ENCODE measurements around the gene TNIP1.

DNA sequence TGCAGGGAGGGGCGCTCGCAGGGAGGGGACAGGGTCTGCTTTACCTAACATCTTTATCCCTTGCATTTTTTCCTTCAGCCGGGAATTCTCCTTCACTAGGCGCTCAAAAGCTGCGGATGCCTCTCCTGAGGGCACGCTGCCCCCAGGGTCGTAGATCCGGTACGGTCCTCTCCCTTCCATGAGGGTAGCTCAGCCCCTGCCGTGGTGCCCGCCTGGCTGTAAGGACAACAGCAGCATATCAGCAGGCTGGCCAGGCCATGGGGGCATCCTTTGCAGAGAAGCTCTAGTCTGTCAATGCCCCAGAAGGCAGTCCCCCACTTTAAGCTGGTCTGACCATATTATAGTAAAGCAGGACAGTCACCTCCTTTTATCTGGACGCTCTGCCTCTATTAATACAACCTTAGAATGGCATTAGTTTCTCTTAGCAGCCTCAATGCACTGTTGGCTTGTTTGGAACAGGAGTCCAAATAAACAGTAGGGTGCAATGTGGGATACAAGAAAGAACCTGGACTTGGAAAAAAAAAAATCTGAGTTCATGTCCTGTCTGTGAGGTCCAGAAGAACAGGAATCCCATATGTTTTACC is 15.8 kb downstream of the TNIP1 start:
- TF ChIP-seq, protein P1, sequence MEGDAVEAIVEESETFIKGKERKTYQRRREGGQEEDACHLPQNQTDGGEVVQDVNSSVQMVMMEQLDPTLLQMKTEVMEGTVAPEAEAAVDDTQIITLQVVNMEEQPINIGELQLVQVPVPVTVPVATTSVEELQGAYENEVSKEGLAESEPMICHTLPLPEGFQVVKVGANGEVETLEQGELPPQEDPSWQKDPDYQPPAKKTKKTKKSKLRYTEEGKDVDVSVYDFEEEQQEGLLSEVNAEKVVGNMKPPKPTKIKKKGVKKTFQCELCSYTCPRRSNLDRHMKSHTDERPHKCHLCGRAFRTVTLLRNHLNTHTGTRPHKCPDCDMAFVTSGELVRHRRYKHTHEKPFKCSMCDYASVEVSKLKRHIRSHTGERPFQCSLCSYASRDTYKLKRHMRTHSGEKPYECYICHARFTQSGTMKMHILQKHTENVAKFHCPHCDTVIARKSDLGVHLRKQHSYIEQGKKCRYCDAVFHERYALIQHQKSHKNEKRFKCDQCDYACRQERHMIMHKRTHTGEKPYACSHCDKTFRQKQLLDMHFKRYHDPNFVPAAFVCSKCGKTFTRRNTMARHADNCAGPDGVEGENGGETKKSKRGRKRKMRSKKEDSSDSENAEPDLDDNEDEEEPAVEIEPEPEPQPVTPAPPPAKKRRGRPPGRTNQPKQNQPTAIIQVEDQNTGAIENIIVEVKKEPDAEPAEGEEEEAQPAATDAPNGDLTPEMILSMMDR (IDR thresholded peaks at IDR 0.05) = no peak
- TF ChIP-seq EP300 (IDR thresholded peaks at IDR 0.05) (no peak), POLR2AphosphoS5 (IDR thresholded peaks at IDR 0.05) (no peak), POLR2A (IDR thresholded peaks at IDR 0.05) (no peak)

Data from stomach (tissue), 4 donors.